GF-D8 (cell line): ENCODE measurements around the gene MUC6.
"Not testable (repeated sequence)": the region's sequence is repeated elsewhere in the genome, so short reads cannot be mapped to it uniquely, and the experiment has no call there.

Experiments used
- DNase-seq: peaks from one replicate; lab custom pipeline; 2025; lab: John Stamatoyannopoulos, UW

MUC6 gene

GRCh38 chr11:1022908-1023810, 13.4 kb downstream of the MUC6 start:
- no peak for DNase-seq

DNA sequence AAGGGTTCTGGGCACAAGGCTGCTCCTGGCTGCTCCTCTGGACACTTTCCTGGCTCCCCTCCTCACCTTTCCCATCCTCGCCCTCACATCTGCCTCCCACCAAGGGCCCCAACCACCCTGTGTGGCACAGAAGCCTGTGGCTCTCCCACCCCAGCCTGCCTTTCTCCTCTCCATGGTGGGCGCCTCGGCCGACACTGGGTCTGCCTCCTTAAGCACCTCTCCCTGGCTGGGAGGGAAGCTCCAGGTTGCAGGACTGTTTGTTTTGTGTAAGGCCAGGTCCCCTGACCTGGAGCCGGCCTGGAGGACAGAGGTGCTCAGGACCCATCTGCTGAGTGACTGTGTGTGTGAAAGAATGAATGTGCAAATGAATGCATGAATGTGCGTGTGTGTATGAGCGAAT, 14.1 kb downstream of the MUC6 start:
- DNase-seq = no peak

- no peak for DNase-seq
These were observed 16.2 kb downstream of the MUC6 start for GRCh38 chr11:1020211-1020905.

DNA sequence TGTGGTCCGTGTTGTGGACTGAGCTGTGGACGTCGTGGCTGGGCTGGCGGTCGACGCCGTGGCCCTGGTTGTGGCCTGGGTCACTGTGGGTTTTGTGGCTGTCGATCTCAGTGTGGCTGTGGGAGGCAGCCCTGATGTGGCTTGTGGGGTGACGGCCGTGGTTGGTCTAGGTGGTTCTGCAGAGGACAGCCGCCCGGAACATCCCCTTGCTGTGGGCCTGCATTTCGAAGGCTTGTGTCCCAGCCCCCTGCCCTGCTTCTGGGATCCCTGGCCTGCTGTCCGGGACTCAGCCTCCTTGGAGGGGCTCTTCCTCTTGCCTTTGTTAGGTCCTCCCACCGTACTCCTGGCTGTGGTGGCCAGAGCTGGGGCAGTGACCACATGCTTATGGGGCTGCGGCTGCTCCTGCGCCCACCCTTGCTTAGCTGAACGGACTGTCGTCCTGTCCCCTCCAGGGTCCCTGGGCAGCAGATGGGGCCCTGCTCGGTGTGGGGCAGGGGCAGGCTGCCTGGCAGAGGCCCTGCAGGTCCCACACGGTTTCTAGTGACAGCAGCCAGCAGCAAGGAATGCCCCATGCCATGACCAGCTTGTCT, 17.1 kb downstream of the MUC6 start:
- no peak for DNase-seq

DNA sequence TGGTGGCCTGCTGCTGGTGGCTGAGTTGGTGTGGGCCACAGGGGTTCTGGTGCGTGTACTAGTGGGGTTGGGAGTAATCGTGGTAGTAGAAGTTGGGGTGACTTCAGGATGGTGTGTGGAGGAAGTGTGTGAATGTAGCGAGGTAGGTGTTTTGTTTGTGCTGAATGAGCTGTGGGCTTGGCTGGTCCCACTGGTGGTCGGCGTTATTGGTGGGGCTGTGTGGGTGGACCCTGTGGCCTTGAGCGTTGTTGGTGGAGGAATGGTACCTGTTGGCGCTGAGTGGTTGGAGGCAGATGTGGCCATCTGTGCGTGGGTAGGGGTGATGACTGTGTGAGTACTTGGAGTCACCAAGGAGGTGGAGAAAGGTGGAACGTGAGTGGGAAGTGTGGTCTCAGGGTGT, 18.4 kb downstream of the MUC6 start:
- no peak for DNase-seq

GRCh38 chr11:1017269-1018005, 19.1 kb downstream of the MUC6 start:
- DNase-seq = no peak

DNA sequence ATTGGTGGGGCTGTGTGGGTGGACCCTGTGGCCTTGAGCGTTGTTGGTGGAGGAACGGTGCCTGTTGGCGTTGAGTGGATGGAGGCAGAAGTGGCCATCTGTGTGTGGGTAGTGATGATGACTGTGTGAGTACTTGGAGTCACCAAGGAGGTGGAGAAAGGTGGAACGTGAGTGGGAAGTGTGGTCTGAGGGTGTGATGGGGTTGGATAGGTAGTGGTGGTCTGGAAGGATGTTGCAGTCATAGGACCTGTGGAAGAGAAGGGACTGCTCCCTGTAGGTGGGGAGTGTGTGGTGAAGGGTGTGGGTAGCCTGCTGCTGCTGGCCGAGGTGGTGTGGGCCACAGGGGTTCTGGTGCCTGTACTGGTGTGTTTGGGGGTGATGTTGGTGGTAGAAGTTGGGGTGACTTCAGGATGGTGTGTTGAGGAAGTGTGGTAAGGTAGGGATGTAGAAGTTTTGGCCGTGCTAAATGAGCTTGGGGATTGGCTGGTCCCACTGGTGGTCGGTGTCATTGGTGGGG, 19.9 kb downstream of the MUC6 start:
- DNase-seq = not testable (repeated sequence)

DNA sequence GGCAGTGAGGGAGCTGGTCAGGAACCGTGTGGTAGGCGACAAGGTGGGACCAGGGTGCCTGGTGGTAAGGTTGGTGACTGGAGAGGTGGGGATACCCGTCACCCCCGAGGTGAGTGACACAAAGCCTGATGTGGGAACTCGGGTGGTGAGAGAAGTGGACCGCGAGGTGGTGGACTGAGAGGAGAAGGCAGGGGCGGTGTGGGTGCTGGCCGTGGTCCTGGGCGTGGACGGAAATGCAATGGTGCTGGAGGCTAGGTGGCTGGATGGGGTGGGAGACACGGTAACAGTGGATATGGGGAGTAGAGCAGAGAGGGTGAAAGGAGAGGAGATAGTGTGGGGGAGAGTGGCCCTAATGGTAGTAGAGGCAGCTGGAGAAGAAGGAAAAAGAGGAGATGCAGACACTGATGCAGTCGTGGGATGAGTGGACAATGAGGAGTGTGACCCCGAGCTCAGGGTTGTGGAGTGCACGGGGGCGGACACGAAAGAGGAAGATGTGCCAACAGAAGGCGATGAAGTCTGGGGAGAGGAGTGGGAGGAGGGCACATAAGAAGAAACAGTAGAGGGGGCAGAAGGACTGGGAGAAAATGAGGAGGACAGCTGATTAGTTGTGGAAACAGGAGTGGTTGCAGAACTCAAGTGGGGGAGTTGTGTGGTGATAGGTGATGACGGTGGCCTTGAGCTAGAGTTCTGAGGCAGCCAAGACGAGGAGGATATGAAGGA, 20.5 kb downstream of the MUC6 start:
- DNase-seq = no peak

- no peak for DNase-seq
These were observed 21.5 kb downstream of the MUC6 start for GRCh38 chr11:1015064-1015463.

- DNase-seq = no peak
These were observed 22.2 kb downstream of the MUC6 start for GRCh38 chr11:1014276-1014675.

- no peak for DNase-seq
These were observed 22.9 kb downstream of the MUC6 start for GRCh38 chr11:1013631-1013935.

DNA sequence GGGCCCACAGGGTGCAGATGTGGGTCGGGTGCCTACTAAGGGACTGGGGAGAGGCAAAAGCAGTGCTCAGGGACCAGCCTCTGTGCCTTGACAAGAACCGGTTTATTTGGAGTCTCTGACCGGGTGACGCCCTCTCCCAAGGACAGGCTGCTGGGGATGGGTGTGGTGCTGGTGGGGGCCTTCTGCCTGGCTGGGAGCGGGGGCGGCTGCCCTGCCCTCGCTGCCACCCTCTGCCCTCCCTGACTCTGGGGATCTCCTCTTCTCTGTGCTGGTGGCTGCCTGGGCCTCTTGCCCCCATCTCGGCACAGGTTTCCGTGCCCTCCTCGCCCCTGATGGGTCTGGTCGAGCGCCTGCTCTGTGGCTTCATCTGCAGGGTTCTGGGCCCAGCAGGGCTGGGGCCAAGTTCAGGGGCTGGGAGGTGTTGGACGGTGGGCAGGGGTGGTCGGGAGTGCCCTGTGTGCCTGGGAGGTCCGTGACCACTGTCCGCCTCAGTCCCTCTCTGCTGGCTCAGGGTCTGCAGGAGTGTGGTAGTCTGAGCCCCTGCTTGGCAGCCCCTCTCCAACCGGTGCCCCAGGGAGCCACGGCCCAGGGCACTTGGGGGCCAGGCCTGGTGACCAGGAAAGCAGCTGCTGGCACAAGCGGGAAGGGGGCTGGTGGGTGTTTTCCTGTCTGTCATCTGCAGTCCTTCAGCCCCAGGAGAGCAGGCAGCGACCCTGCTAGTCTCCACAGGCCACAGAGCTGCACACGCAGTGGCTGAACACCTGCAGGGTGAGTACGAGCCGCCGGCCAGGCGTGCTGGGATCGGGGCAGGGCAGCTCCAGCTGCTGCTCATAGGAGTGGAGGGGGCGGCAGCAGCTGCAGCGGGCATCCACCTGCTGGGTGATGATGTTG, 23.5 kb downstream of the MUC6 start:
- no peak for DNase-seq

- DNase-seq = no peak
These were observed 24.2 kb downstream of the MUC6 start for GRCh38 chr11:1012291-1012690.

- no peak for DNase-seq
These were observed 25.2 kb downstream of the MUC6 start for GRCh38 chr11:1011320-1011698.

GRCh38 chr11:1010551-1011319, 25.8 kb downstream of the MUC6 start:
- DNase-seq = no peak

- DNase-seq = no peak
These were observed 26.5 kb downstream of the MUC6 start for GRCh38 chr11:1009991-1010390.

- DNase-seq = no peak
These were observed 27.1 kb downstream of the MUC6 start for GRCh38 chr11:1009371-1009770.

DNA sequence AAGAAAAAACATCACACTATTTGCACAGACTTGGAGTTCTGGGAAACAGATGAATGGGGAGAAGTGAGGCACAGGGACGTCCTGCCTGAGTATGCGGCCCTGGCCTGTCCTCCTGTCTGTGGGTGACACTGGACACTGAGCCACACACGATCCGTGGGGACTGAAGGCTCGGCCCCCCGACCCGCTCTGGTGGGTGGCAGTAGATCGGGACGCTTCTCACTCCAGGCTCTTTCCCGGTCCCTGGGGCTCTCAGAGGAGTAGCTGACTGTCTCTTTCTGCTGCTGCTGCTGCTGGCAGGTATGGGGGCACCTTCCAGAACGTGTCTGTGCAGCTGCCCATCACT, 27.7 kb downstream of the MUC6 start:
- no peak for DNase-seq

GRCh38 chr11:1008001-1008802, 28.3 kb downstream of the MUC6 start:
- no peak for DNase-seq
